ENCODE data around the gene TMEM41B.
A peak's percentile ranks its signal among the peaks of the same experiment; 100 is the strongest.
"Not testable (repeated sequence)": the region's sequence is repeated elsewhere in the genome, so short reads cannot be mapped to it uniquely, and the experiment has no call there.

TMEM41B gene

GRCh38 chr11:9314291-9315077, at the start of gene TMEM41B:
Gene TMEM41B (minus strand): TSS chr11:9314593. CDS start chr11:9314441, 152 bp downstream.
- peak; percentile 73 to 99 (median 97) for DNase-seq

- DNase-seq, result no peak
These were observed 48.0 kb upstream of the TMEM41B start for GRCh38 chr11:9362393-9362863.

GRCh38 chr11:9360862-9361622, 46.6 kb upstream of the TMEM41B start:
- DNase-seq, result not testable (repeated sequence)

GRCh38 chr11:9357041-9357440, 42.6 kb upstream of the TMEM41B start:
- DNase-seq, result no peak

- DNase-seq, result no peak
These were observed 37.0 kb upstream of the TMEM41B start for GRCh38 chr11:9351321-9351881.

- DNase-seq, result not testable (repeated sequence)
These were observed 33.4 kb upstream of the TMEM41B start for GRCh38 chr11:9347779-9348178.

GRCh38 chr11:9347100-9347499, 32.7 kb upstream of the TMEM41B start:
- DNase-seq, result no peak

- no peak for DNase-seq
These were observed 29.8 kb upstream of the TMEM41B start for GRCh38 chr11:9344061-9344680.

- no peak for DNase-seq
These were observed 27.3 kb upstream of the TMEM41B start for GRCh38 chr11:9341638-9342178.

GRCh38 chr11:9332655-9333054, 18.3 kb upstream of the TMEM41B start:
- DNase-seq, result no peak

- DNase-seq, result no peak
These were observed 16.3 kb upstream of the TMEM41B start for GRCh38 chr11:9330387-9331384.

GRCh38 chr11:9320047-9320446, 5.7 kb upstream of the TMEM41B start:
- no peak for DNase-seq

GRCh38 chr11:9319377-9320001, 5.1 kb upstream of the TMEM41B start:
- not testable (repeated sequence) for DNase-seq

- DNase-seq, result not testable (repeated sequence)
These were observed 4.3 kb upstream of the TMEM41B start for GRCh38 chr11:9318442-9319376.

GRCh38 chr11:9316334-9316733, 1.9 kb upstream of the TMEM41B start:
- DNase-seq, result no peak

GRCh38 chr11:9315078-9315688, 790 bp upstream of the TMEM41B start:
- peak in 9 of 58 donors; percentile 2 to 40 (median 13) for DNase-seq

GRCh38 chr11:9313648-9314290, 624 bp downstream of the TMEM41B start:
- DNase-seq, result peak in 22 of 58 donors; percentile 2 to 60 (median 31)
